Measurements from ENCODE around the gene CD8B2. TPM values are rescaled to one million over a fixed set of nuclear protein-coding genes. Genes with fewer than 3 reads are reported as not detected.

The CD8B2 gene
- total RNA-seq, 6 experiments from 2014 or later, result not detected

DNA sequence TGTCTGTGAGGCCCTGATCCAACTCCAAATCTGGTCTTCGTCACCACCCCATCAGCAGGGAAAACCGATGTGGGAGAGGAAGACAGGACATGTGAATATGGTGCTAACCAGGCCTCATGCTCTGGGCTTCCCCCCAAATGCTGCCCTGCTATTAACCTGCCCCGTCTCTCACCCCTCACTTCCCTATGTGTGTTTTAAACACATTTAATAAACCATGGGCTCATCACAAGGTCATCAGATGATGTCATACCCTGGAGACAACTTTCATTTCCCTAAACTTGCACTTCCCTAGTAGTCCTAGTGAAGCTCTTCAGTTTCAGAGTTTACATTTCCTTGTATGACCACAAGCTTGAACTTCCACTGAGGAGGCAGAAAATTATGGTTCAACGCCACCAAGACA, 49.9 kb downstream of the CD8B2 start:
- intact Hi-C loops (cut with DNase I), result no loop called here
- H3K27ac ChIP-seq, result no peak overlapping the region
- no peaks in the 10 kb centered on the region for H3K4me1 ChIP-seq
- TF ChIP-seq CTCF (IDR thresholded peaks at IDR 0.05) (no peak), POLR2A (IDR thresholded peaks at IDR 0.05) (no peak)
- WGBS (ENCODE audit: insufficient coverage, low coverage, low lambda C conversion rate, missing lambda C conversion rate), result 70% methylated on average over 2 of the region's 4 CpGs
- H3K9me3 ChIP-seq, result no peaks in the 10 kb centered on the region
- no peaks in the 10 kb centered on the region for H3K36me3 ChIP-seq
- H3K27me3 ChIP-seq, result no peaks in the 10 kb centered on the region
- no peak overlapping the region for H3K4me3 ChIP-seq
- peak; percentile 53 to 88 (median 76) for ATAC-seq
- DNase-seq, result peak in 1 of 3 donors; percentile 27

DNA sequence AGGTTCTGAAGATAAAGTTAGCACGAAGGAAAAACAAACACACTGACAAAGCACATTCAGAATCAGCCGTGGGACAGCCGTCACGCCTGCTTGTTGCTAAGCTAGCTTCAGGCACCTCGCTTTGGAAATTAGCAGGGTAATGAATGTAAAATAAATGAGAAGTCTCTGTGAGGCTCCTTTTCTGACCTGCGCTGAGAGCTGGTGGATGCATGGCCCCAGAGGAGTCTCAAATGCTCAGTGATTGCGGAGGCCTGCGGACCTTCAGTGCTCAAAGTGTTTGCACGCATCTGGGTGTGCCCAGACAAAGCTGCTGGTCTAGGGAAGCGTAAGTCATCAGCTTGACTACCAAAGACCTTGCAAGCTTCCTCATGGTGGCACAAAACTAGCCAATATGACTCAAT, 50.6 kb downstream of the CD8B2 start:
- Histone ChIP-seq H3K9me3 (no peaks in the 10 kb centered on the region), H3K27ac (no peak overlapping the region), H3K4me1 (no peaks in the 10 kb centered on the region), H3K27me3 (no peaks in the 10 kb centered on the region), H3K4me3 (no peak overlapping the region), H3K36me3 (no peaks in the 10 kb centered on the region)
- WGBS (ENCODE audit: insufficient coverage, low coverage, low lambda C conversion rate, missing lambda C conversion rate), result 78% methylated on average over 8 of the region's 10 CpGs
- TF ChIP-seq CTCF (IDR thresholded peaks at IDR 0.05), result no peak
- intact Hi-C loops (cut with DNase I), result no loop called here
- DNase-seq, result no peak
- peak in 3 of 4 donors; percentile 25 to 38 (median 34) for ATAC-seq

- H3K9me3 ChIP-seq, result no peaks in the 10 kb centered on the region
- no peaks in the 10 kb centered on the region for H3K36me3 ChIP-seq
- H3K27ac ChIP-seq, result no peak overlapping the region
- intact Hi-C loops (cut with DNase I), result loop anchor here in 1 of 2 donors (5.0 kb wide), 1 partner anchor 439 kb away; no protein-coding TSS in a partner anchor
- ATAC-seq, result no peak
- no peaks in the 10 kb centered on the region for H3K27me3 ChIP-seq
- TF ChIP-seq POLR2A (IDR thresholded peaks at IDR 0.05), result no peak
- TF ChIP-seq CTCF (IDR thresholded peaks at IDR 0.05), result no peak
- H3K4me1 ChIP-seq, result no peaks in the 10 kb centered on the region
- DNase-seq, result no peak
- no peak overlapping the region for H3K4me3 ChIP-seq
- 87% methylated on average over 3 of the region's 5 CpGs for WGBS (ENCODE audit: insufficient coverage, low coverage, low lambda C conversion rate, missing lambda C conversion rate)
Observed at GRCh38 chr2:106540886-106541285, 53.7 kb downstream of the CD8B2 start.

DNA sequence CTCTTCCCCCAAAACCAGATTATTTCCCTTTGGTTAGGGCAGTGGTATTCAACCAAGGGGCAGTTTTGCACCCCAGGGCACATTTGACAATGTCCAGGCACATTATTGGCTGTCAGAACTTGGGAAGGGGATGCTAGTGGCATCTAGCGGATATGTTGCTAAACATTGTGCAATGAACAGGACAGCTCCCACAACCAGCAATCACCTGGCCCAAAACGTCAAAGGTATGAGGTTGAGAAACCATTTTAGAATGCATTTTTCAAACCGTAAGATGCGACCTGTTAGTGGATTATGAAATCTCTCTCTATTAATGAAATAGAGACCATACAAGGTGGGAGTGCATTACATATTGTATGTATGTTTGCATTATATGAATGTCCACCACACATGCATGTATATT, 54.2 kb downstream of the CD8B2 start:
- Histone ChIP-seq H3K27ac (no peak overlapping the region), H3K4me1 (no peaks in the 10 kb centered on the region), H3K9me3 (no peaks in the 10 kb centered on the region), H3K36me3 (no peaks in the 10 kb centered on the region), H3K27me3 (no peaks in the 10 kb centered on the region), H3K4me3 (no peak overlapping the region)
- no peak for ATAC-seq
- intact Hi-C loops (cut with DNase I), result loop anchor here in 1 of 2 donors (5.0 kb wide), 1 partner anchor 439 kb away; no protein-coding TSS in a partner anchor
- no peak for DNase-seq
- 56% methylated on average over 3 of the region's 4 CpGs for WGBS (ENCODE audit: insufficient coverage, low coverage, low lambda C conversion rate, missing lambda C conversion rate)
- TF ChIP-seq POLR2A (IDR thresholded peaks at IDR 0.05) (no peak), CTCF (IDR thresholded peaks at IDR 0.05) (no peak)
